ENCODE measurements around the gene ZNF497. TPM values are rescaled to one million over a fixed set of nuclear protein-coding genes. Genes with fewer than 3 reads are reported as not detected.

ZNF497 gene
- total and polyA plus RNA-seq, 4 donors: 0.97 to 3.8 (median 2.4) TPM

DNA sequence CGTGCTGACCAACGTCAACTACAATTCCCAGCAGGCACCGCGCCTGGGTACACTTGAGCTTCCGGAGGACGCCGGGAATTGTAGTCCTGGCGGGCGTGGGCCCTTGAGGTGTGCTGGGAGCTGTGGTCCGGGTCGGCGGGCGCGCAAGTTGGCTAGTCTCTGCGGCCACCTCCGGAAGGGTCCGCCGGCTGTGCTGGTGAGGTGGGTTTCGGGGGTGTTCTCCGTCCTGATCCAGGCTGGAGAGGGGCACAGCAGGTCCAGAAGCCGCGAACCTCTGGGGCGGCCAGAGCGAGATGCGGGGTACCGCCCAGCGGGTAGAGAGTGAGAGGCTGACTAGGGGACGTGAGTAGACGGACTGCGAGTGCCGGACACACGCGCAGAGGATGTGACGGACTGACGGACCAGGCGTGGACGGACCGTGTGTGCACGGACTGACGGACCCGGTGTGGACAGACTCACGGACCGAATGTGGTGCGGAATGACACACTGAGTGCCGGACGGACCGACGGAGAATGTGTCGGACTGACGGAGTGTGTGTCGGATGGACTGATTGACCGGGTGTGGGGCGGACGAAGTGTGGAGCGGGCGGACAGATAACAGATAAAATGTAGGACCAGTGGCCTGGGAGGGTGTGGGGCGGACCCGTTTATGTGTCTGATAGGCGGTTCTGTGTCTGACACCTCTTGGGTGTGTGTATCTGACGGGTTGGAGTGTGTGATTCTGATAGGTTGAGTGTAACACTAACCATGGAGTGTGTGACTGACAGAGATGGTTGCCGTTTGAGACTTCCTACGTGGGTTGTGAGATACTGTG is 35.4 kb downstream of the ZNF497 start, which contains the start of gene ZSCAN22:
Gene ZSCAN22, plus strand, starts transcription at position 81 of the 813 bp plus-strand sequence. CDS start 7,809 bp downstream, outside the sequence.
- ATAC-seq (ENCODE audit: insufficient read depth, low FRiP score) (peak; percentile 96), DNase-seq (peak; percentile 96 to 98 (median 97))
- 0 to 1% methylated on average over 61 to 62 of the region's 62 CpGs for WGBS, 2 donors
- no peak for TF ChIP-seq CTCF (IDR thresholded peaks at IDR 0.05; ENCODE audit: control extremely low read depth, extremely low read depth)
- Histone ChIP-seq H3K27ac (ENCODE audit: low read depth in 1 of 2, low read length in 1 of 2) (peak within 1 kb of the TSS; percentile 91), H3K9me3 (ENCODE audit: control insufficient read depth in 4 of 4, insufficient read depth in 3 of 4, low read length in 3 of 4) (no peaks in the 10 kb centered on the region), H3K36me3 (ENCODE audit: control insufficient read depth in 4 of 4, insufficient read depth in 4 of 4, low read length in 4 of 4) (peaks cover 0 to 3% (median 0%) of the 10 kb centered on the region in 4 donors), H3K4me1 (ENCODE audit: control insufficient read depth in 5 of 5, insufficient read depth in 5 of 5, low read length in 5 of 5) (peaks cover 7 to 15% (median 9%) of the 10 kb centered on the region in 5 donors), H3K4me3 (peak within 1 kb of the TSS; percentile 61), H3K9ac (ENCODE audit: insufficient read depth in 1 of 2, low read length in 2 of 2) (peak within 1 kb of the TSS; percentile 49 to 97), H3K27me3 (ENCODE audit: control insufficient read depth in 3 of 3, insufficient read depth in 3 of 3, low read length in 2 of 3) (no peaks in the 10 kb centered on the region)

- 4 to 11% methylated on average over 8 to 9 of the region's 9 CpGs for WGBS, 2 donors
- peaks cover 0 to 3% (median 2%) of the 10 kb centered on the region in 4 donors for H3K36me3 ChIP-seq (ENCODE audit: control insufficient read depth in 4 of 4, insufficient read depth in 4 of 4, low read length in 4 of 4)
- H3K27me3 ChIP-seq (ENCODE audit: control insufficient read depth in 3 of 3, insufficient read depth in 3 of 3, low read length in 2 of 3): no peaks in the 10 kb centered on the region
Measured at GRCh38 chr19:58326501-58326913, 36.0 kb downstream of the ZNF497 start.

DNA sequence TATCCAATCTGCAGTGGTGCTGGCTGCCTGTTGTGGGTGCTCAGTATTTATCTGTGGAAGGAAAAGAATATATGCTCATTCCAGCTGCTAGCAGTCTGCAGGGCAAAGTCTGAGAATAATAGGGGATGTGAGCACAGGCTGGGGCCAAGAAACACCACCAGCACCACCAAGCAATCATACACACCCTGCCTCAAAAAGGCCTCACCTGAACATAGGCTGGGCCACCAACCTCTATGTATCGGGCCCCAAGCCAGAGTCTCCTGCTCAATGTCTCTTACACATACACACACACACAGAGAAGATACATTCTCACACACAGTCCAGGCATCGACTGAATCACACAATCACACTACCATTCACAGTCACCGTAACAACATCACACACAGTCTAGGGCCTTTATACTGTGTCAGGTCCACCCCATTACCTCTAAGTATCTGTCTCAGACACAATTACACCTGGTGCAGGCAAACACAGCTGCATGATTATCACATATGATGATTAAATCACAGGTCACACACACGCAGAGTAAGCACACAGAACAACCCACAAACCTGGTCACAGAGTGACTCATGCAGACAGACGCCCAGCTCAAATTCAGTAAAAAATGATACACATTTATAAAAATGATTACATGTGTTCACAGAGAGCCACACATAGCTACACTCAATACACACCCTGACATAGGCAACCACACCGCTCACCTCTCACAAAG is 37.1 kb downstream of the ZNF497 start:
- WGBS, 2 donors: 89 to 92% methylated on average over 6 of the region's 6 CpGs

More at GRCh38 chr19:58326501-58326913, 36.0 kb downstream of the ZNF497 start:
- Histone ChIP-seq H3K27ac (ENCODE audit: low read depth in 1 of 2, low read length in 1 of 2) (peak overlapping the region in 1 of 2 donors; percentile 13), H3K9ac (ENCODE audit: insufficient read depth in 1 of 2, low read length in 2 of 2) (peak overlapping the region; percentile 49 to 73), H3K9me3 (ENCODE audit: control insufficient read depth in 4 of 4, insufficient read depth in 3 of 4, low read length in 3 of 4) (no peaks in the 10 kb centered on the region), H3K4me3 (peak overlapping the region; percentile 61), H3K4me1 (ENCODE audit: control insufficient read depth in 5 of 5, insufficient read depth in 5 of 5, low read length in 5 of 5) (peaks cover 7 to 15% (median 9%) of the 10 kb centered on the region in 5 donors)
- ATAC-seq (ENCODE audit: insufficient read depth, low FRiP score) (no peak), DNase-seq (no peak)
- TF ChIP-seq CTCF (IDR thresholded peaks at IDR 0.05; ENCODE audit: control extremely low read depth, extremely low read depth): no peak

More for the DNA sequence above, 37.1 kb downstream of the ZNF497 start:
- Histone ChIP-seq H3K27ac (ENCODE audit: low read depth in 1 of 2, low read length in 1 of 2) (no peak overlapping the region), H3K27me3 (ENCODE audit: control insufficient read depth in 3 of 3, insufficient read depth in 3 of 3, low read length in 2 of 3) (no peaks in the 10 kb centered on the region), H3K9ac (ENCODE audit: insufficient read depth in 1 of 2, low read length in 2 of 2) (peak overlapping the region in 1 of 2 donors; percentile 73), H3K9me3 (ENCODE audit: control insufficient read depth in 4 of 4, insufficient read depth in 3 of 4, low read length in 3 of 4) (no peaks in the 10 kb centered on the region), H3K36me3 (ENCODE audit: control insufficient read depth in 4 of 4, insufficient read depth in 4 of 4, low read length in 4 of 4) (peaks cover 0 to 3% (median 2%) of the 10 kb centered on the region in 4 donors), H3K4me3 (no peak overlapping the region), H3K4me1 (ENCODE audit: control insufficient read depth in 5 of 5, insufficient read depth in 5 of 5, low read length in 5 of 5) (peaks cover 7 to 15% (median 9%) of the 10 kb centered on the region in 5 donors)
- TF ChIP-seq CTCF (IDR thresholded peaks at IDR 0.05; ENCODE audit: control extremely low read depth, extremely low read depth): no peak
- DNase-seq (no peak), ATAC-seq (ENCODE audit: insufficient read depth, low FRiP score) (no peak)
